ENCODE results near the gene TBXA2R. TPM values are rescaled to one million over a fixed set of nuclear protein-coding genes. Genes with fewer than 3 reads are reported as not detected.
A peak's percentile ranks its signal among the peaks of the same experiment; 100 is the strongest.

The TBXA2R gene
- total RNA-seq, 1 donor from 2014 or later, result 0.47 TPM

GRCh38 chr19:3623716-3624115 is 17.0 kb upstream of the TBXA2R start:
- Mint-ChIP-seq H3K27me3 (ENCODE audit: low read depth) (no peaks in the 10 kb centered on the region), H3K4me3 (peak overlapping the region; percentile 51), H3K9me3 (no peaks in the 10 kb centered on the region), H3K36me3 (peaks cover 4% of the 10 kb centered on the region), H3K27ac (no peak overlapping the region), H3K4me1 (peaks cover 25% of the 10 kb centered on the region)
- DNase-seq (ENCODE audit: low spot score in 2 of 2, unreplicated experiment in 2 of 2), result no peak
- TF ChIP-seq, protein P1, sequence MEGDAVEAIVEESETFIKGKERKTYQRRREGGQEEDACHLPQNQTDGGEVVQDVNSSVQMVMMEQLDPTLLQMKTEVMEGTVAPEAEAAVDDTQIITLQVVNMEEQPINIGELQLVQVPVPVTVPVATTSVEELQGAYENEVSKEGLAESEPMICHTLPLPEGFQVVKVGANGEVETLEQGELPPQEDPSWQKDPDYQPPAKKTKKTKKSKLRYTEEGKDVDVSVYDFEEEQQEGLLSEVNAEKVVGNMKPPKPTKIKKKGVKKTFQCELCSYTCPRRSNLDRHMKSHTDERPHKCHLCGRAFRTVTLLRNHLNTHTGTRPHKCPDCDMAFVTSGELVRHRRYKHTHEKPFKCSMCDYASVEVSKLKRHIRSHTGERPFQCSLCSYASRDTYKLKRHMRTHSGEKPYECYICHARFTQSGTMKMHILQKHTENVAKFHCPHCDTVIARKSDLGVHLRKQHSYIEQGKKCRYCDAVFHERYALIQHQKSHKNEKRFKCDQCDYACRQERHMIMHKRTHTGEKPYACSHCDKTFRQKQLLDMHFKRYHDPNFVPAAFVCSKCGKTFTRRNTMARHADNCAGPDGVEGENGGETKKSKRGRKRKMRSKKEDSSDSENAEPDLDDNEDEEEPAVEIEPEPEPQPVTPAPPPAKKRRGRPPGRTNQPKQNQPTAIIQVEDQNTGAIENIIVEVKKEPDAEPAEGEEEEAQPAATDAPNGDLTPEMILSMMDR (IDR thresholded peaks at IDR 0.05; ENCODE audit: unreplicated experiment), result no peak

DNA sequence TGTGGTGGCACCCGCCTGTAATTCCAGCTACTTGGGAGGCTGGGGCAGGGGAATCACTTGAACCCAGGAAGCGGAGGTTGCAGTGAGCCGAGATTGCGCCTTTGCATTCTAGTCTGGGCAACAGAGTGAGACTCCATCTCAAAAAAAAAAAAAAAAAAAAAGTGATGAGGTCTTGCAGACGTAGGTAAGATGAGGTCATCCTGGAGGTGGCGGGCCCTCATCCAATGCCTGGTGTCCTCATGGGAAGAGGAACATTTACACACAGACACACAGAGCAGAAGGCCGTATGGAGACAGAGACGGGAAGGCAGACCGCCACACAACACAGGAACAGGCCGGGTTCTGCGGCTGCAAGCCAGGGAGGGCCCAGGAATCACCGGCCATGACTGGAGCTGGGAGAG is 15.5 kb upstream of the TBXA2R start:
- H3K27me3 Mint-ChIP-seq (ENCODE audit: low read depth), result no peaks in the 10 kb centered on the region
- TF ChIP-seq, protein P1 (IDR thresholded peaks at IDR 0.05; ENCODE audit: unreplicated experiment), result no peak
- no peak overlapping the region for H3K27ac Mint-ChIP-seq
- peaks cover 4% of the 10 kb centered on the region for H3K36me3 Mint-ChIP-seq
- no peaks in the 10 kb centered on the region for H3K9me3 Mint-ChIP-seq
- DNase-seq (ENCODE audit: low spot score in 2 of 2, unreplicated experiment in 2 of 2), result no peak
- H3K4me3 Mint-ChIP-seq, result no peak overlapping the region
- H3K4me1 Mint-ChIP-seq, result peaks cover 25% of the 10 kb centered on the region

- H3K4me3 Mint-ChIP-seq, result no peak overlapping the region
These were observed 15.0 kb upstream of the TBXA2R start for GRCh38 chr19:3621689-3622088.

DNA sequence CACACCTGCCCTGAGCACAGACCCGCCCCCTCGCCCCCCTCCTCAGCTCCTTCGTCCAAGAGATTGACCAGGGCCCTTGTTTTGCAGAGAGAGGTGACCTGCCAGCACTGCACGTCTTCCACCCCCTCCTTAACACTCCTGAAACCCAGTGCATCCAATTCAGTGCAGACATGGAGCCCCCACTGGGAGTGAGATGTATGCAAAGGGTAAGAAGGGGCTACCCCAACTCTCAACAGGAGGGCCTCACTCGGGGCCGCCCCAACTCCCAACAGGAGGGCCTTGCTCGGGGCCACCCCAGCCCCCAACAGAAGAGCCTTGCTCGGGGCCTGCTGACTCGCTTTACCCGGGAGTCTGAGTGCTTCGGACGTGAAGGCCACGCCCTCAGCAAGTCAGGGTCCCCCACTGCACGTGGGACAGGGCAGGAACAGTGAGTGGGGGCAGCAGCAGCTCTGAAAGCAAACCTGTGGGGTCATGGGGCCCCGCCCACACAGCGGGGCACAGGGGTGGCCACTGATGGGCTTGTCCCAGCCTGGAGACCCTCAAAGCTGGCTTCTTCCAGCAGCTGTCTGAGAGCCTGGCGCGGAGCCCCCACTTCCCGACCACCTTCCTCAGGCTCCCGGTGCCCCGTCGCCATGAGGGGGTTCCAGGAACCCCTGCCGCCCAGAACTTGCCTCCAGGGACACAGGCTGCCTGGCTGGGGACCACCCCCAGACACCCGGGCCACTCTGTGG is 14.3 kb upstream of the TBXA2R start:
- Mint-ChIP-seq H3K4me1 (peaks cover 14% of the 10 kb centered on the region), H3K27me3 (ENCODE audit: low read depth) (no peaks in the 10 kb centered on the region), H3K27ac (no peak overlapping the region), H3K4me3 (no peak overlapping the region), H3K36me3 (peaks cover 4% of the 10 kb centered on the region), H3K9me3 (no peaks in the 10 kb centered on the region)
- TF ChIP-seq, protein P1 (IDR thresholded peaks at IDR 0.05; ENCODE audit: unreplicated experiment), result no peak
- no peak for DNase-seq (ENCODE audit: low spot score in 2 of 2, unreplicated experiment in 2 of 2)

More at GRCh38 chr19:3621689-3622088, 15.0 kb upstream of the TBXA2R start:
- Mint-ChIP-seq H3K4me1 (peaks cover 19% of the 10 kb centered on the region), H3K9me3 (no peaks in the 10 kb centered on the region), H3K27ac (no peak overlapping the region), H3K27me3 (ENCODE audit: low read depth) (no peaks in the 10 kb centered on the region), H3K36me3 (peaks cover 4% of the 10 kb centered on the region)
- TF ChIP-seq, protein P1 (IDR thresholded peaks at IDR 0.05; ENCODE audit: unreplicated experiment), result no peak
- DNase-seq (ENCODE audit: low spot score in 2 of 2, unreplicated experiment in 2 of 2), result no peak

DNA sequence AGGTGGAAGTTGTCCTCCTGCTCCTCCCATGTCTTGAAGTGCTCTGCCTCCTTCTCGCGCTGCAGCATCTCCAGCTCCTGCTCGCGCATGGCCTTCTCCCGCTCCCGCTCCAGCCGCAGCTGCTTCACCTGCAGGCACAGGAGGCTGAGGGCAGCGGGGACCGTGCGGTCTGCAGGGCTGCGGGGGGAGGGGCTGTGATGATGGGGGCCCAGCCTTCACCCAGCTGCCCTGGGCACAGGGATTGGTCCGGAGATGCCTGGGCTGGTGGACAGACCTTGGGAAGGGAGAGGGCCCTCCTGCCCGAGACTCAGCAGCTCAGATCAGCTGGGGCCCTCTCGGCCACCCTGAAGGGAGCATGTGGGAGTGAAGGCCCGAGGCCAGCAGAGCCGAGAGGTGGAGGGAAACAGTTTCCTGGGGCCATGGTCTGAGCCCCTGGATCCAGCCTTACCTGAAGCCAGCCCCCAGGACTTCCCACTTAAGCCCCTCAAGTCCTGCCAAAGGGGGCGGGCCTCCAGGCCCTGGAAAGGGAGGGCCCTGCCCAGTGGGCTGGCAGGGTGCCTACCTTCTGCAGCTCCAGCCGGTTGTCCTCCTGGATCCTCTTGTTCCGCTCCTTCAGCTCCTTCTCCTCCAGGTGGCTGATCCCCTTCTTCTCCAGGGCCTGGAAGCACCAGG is 13.6 kb upstream of the TBXA2R start:
- Mint-ChIP-seq H3K27me3 (ENCODE audit: low read depth) (no peaks in the 10 kb centered on the region), H3K27ac (no peak overlapping the region), H3K36me3 (peaks cover 4% of the 10 kb centered on the region), H3K4me1 (peaks cover 11% of the 10 kb centered on the region), H3K4me3 (no peak overlapping the region), H3K9me3 (no peaks in the 10 kb centered on the region)
- DNase-seq (ENCODE audit: low spot score in 2 of 2, unreplicated experiment in 2 of 2), result no peak
- TF ChIP-seq, protein P1 (IDR thresholded peaks at IDR 0.05; ENCODE audit: unreplicated experiment), result no peak

All from mesothelial cell of epicardium (in vitro differentiated cells).